Measurements from ENCODE around the gene ANO7.

ANO7 gene

GRCh38 chr2:241159116-241159515 is 29.4 kb upstream of the ANO7 start:
- DNase-seq: no peak

GRCh38 chr2:241160318-241160717 is 28.2 kb upstream of the ANO7 start:
- no peak for DNase-seq

GRCh38 chr2:241161646-241162281 is 26.7 kb upstream of the ANO7 start:
- DNase-seq: no peak

GRCh38 chr2:241163601-241164118 is 24.8 kb upstream of the ANO7 start:
- DNase-seq: no peak

GRCh38 chr2:241168366-241168765 is 20.1 kb upstream of the ANO7 start:
- DNase-seq: no peak

GRCh38 chr2:241173557-241173956 is 14.9 kb upstream of the ANO7 start:
- no peak for DNase-seq

GRCh38 chr2:241177526-241178334 is 10.7 kb upstream of the ANO7 start:
- no peak for DNase-seq

- DNase-seq: no peak
These were observed 9.5 kb upstream of the ANO7 start for GRCh38 chr2:241178961-241179360.

GRCh38 chr2:241179899-241180298 is 8.6 kb upstream of the ANO7 start:
- no peak for DNase-seq

GRCh38 chr2:241180495-241180894 is 8.0 kb upstream of the ANO7 start:
- no peak for DNase-seq

GRCh38 chr2:241182126-241182525 is 6.4 kb upstream of the ANO7 start:
- DNase-seq: no peak

- DNase-seq: no peak
These were observed 5.8 kb upstream of the ANO7 start for GRCh38 chr2:241182531-241183133.

GRCh38 chr2:241183221-241183620 is 5.3 kb upstream of the ANO7 start:
- no peak for DNase-seq

GRCh38 chr2:241184901-241185300 is 3.6 kb upstream of the ANO7 start:
- no peak for DNase-seq

- DNase-seq: no peak
These were observed 2.5 kb upstream of the ANO7 start for GRCh38 chr2:241185961-241186360.

- DNase-seq: no peak
These were observed 1.2 kb upstream of the ANO7 start for GRCh38 chr2:241187101-241187917.

- no peak for DNase-seq
These were observed 601 bp upstream of the ANO7 start for GRCh38 chr2:241187918-241188234.

- DNase-seq: no peak
These were observed 797 bp downstream of the ANO7 start for GRCh38 chr2:241189093-241189855.

- DNase-seq: no peak
These were observed 1.4 kb downstream of the ANO7 start for GRCh38 chr2:241189856-241190201.

GRCh38 chr2:241190291-241190981 is 2.0 kb downstream of the ANO7 start:
- DNase-seq: no peak

- DNase-seq: no peak
These were observed 2.6 kb downstream of the ANO7 start for GRCh38 chr2:241191081-241191480.

- DNase-seq: no peak
These were observed 4.8 kb downstream of the ANO7 start for GRCh38 chr2:241193271-241193670.
